Esophagus (tissue), 2 donors: Measurements from ENCODE around the gene DLG5. TPM values are rescaled to one million over a fixed set of nuclear protein-coding genes. Genes with fewer than 3 reads are reported as not detected.

Experiments
- H3K27ac ChIP-seq, 2 donors: one replicate each; pipeline ENCODE4 v1.5.1; 2013; ENCODE audit warnings: low read depth in 2 of 2, mild to moderate bottlenecking in 2 of 2, inconsistent platforms in 1 of 2, low read length in 1 of 2, moderate library complexity in 1 of 2
- H3K27me3 ChIP-seq, 2 donors: one replicate each; pipeline ENCODE4 v1.6.1; 2013; ENCODE audit warnings: low read length in 2 of 2, control low read depth in 1 of 2, mild to moderate bottlenecking in 1 of 2; ENCODE audit not compliant: insufficient read depth in 2 of 2, control insufficient read depth in 1 of 2
- H3K36me3 ChIP-seq, 2 donors: one replicate each; pipeline ENCODE4 v1.6.1; 2013; ENCODE audit warnings: low read length in 1 of 2; ENCODE audit not compliant: control insufficient read depth in 2 of 2, insufficient read depth in 2 of 2
- H3K4me1 ChIP-seq, 2 donors: one replicate each; pipeline ENCODE4 v1.6.1; 2013; ENCODE audit warnings: low read length in 1 of 2; ENCODE audit not compliant: control insufficient read depth in 2 of 2, insufficient read depth in 2 of 2
- H3K4me3 ChIP-seq, 2 donors: one replicate each; pipeline ENCODE4 v1.5.1; 2013; ENCODE audit warnings: low read length in 2 of 2, mild to moderate bottlenecking in 2 of 2, low read depth in 1 of 2, moderate library complexity in 1 of 2
- H3K9me3 ChIP-seq, 2 donors: one replicate each; pipeline ENCODE4 v1.6.1; 2013; ENCODE audit warnings: mild to moderate bottlenecking in 2 of 2, low read depth in 1 of 2, low read length in 1 of 2, moderate library complexity in 1 of 2; ENCODE audit not compliant: control insufficient read depth in 2 of 2, insufficient read depth in 1 of 2
- WGBS, 2 donors: extraction: QIAGEN DNeasy Blood & Tissue Kit; methylation state at CpG; one replicate each; pipeline ENCODE4 v1.1.7; 2013; 5-methylcytosine and 5-hydroxymethylcytosine counted together
- polyA plus RNA-seq, 2 donors: library from polyadenylated mRNA; stranded (reverse); fragments of 200-250 nt; gene quantifications; one replicate each; pipeline ENCODE4 v1.2.3, GENCODE V29; 2013
- donor health status: healthy with polysubstance abuse.
- donor health status: Bipolar disorder and iron deficiency.

The DLG5 gene
- polyA plus RNA-seq, 2 donors = 13.9 to 17.4 TPM

- no peaks in the 10 kb centered on the region for H3K4me1 ChIP-seq
- WGBS, 2 donors = 37 to 43% methylated on average over 12 of the region's 12 CpGs
Measured at GRCh38 chr10:77756319-77757232, 170.0 kb downstream of the DLG5 start.

GRCh38 chr10:77746047-77746707 is 180.4 kb downstream of the DLG5 start:
- H3K27ac ChIP-seq = no peak overlapping the region
- H3K4me1 ChIP-seq = no peaks in the 10 kb centered on the region
- WGBS, 2 donors = 73 to 78% methylated on average over 13 of the region's 13 CpGs

More at GRCh38 chr10:77756319-77757232, 170.0 kb downstream of the DLG5 start:
- H3K27me3 ChIP-seq = no peaks in the 10 kb centered on the region
- H3K4me3 ChIP-seq = no peak overlapping the region
- H3K9me3 ChIP-seq = no peaks in the 10 kb centered on the region
- no peaks in the 10 kb centered on the region for H3K36me3 ChIP-seq
- H3K27ac ChIP-seq = no peak overlapping the region

GRCh38 chr10:77744245-77744644 is 182.3 kb downstream of the DLG5 start:
- WGBS, 2 donors = 62 to 69% methylated on average over 4 of the region's 4 CpGs
- H3K4me1 ChIP-seq = no peaks in the 10 kb centered on the region
- no peaks in the 10 kb centered on the region for H3K9me3 ChIP-seq
- no peak overlapping the region for H3K4me3 ChIP-seq
- no peaks in the 10 kb centered on the region for H3K36me3 ChIP-seq
- no peak overlapping the region for H3K27ac ChIP-seq
- H3K27me3 ChIP-seq = no peaks in the 10 kb centered on the region

More at GRCh38 chr10:77746047-77746707, 180.4 kb downstream of the DLG5 start:
- Histone ChIP-seq H3K9me3 (peaks cover 0 to 3% of the 10 kb centered on the region in 2 donors), H3K4me3 (no peak overlapping the region), H3K27me3 (no peaks in the 10 kb centered on the region), H3K36me3 (no peaks in the 10 kb centered on the region)

- no peaks in the 10 kb centered on the region for H3K4me1 ChIP-seq
- no peak overlapping the region for H3K27ac ChIP-seq
- no peaks in the 10 kb centered on the region for H3K27me3 ChIP-seq
- H3K9me3 ChIP-seq = no peaks in the 10 kb centered on the region
- H3K4me3 ChIP-seq = no peak overlapping the region
- WGBS, 2 donors = 85 to 86% methylated on average over 5 of the region's 5 CpGs
- no peaks in the 10 kb centered on the region for H3K36me3 ChIP-seq
Measured at GRCh38 chr10:77742172-77742571, 184.4 kb downstream of the DLG5 start.

- no peaks in the 10 kb centered on the region for H3K9me3 ChIP-seq
- no peak overlapping the region for H3K27ac ChIP-seq
- H3K4me3 ChIP-seq = no peak overlapping the region
- 88 to 89% methylated on average over 2 of the region's 2 CpGs for WGBS, 2 donors
- H3K36me3 ChIP-seq = no peaks in the 10 kb centered on the region
- no peaks in the 10 kb centered on the region for H3K27me3 ChIP-seq
- no peaks in the 10 kb centered on the region for H3K4me1 ChIP-seq
Measured at GRCh38 chr10:77741746-77742145, 184.8 kb downstream of the DLG5 start.

Other genes with a start within 250 kb of the DLG5 start
- 1 to 10 TPM; 3.4 to 3.6 TPM for gene POLR3A, start 102.8 kb upstream of the DLG5 start, polyA plus RNA-seq
- gene RPS24, start 107.1 kb upstream of the DLG5 start, polyA plus RNA-seq = 1,000 to 10,000 TPM; 5,326 to 6,767 TPM